RCC 7860 (cell line): Measurements from ENCODE around the gene SMIM38.
"Not testable (repeated sequence)": the region's sequence is repeated elsewhere in the genome, so short reads cannot be mapped to it uniquely, and the experiment has no call there.

Source experiments
- DNase-seq: peaks from one replicate; pipeline ENCODE4 v3.0.0-alpha.2; 2015; ENCODE audit warnings: low spot score
- FAIRE-seq: peaks from 2 replicates; lab custom pipeline; 2012; peaks lifted over from hg19 to GRCh38; lab: Jason Lieb, UNC

The SMIM38 gene

DNA sequence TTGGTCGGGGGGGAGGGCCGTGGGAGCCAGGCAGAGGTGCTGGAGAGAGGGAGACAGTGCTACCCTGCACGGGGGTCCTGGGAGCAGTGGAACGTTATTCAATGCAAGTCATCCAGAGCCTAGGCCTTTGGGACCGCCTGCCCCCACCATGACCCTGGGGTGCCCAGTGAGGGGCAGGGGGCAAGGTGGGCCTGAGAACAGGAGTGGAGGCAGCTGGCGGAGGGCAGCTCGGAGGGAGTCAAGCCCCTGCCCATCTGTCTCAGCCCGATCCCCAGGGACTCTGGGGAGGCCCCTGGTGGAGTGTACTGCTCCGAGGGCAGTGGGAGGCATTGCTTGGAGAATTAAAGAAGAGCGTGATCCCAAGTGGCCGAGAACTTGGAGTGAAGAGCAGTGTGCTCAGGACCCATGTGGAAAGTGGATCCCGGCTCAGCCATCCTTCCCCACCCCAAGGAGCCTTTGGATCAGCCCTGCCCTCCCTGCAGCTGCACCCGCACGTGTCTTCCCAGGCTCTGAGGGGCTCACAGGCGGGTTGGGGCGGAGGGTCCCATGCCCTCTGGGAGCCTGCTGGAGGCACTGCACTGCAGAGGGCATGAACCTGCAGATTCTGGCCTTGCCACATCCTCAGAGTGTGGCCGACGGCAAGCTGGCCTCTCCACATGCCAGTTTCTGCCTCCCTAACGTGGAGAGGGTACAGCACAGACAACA, 34.0 kb upstream of the SMIM38 start:
- FAIRE-seq: no peak
- DNase-seq: no peak

GRCh38 chr11:69122326-69122629, 33.5 kb upstream of the SMIM38 start:
- FAIRE-seq (no peak), DNase-seq (no peak)

GRCh38 chr11:69122630-69123431, 32.9 kb upstream of the SMIM38 start:
- DNase-seq (peak; percentile 96), FAIRE-seq (peak; percentile 84)

DNA sequence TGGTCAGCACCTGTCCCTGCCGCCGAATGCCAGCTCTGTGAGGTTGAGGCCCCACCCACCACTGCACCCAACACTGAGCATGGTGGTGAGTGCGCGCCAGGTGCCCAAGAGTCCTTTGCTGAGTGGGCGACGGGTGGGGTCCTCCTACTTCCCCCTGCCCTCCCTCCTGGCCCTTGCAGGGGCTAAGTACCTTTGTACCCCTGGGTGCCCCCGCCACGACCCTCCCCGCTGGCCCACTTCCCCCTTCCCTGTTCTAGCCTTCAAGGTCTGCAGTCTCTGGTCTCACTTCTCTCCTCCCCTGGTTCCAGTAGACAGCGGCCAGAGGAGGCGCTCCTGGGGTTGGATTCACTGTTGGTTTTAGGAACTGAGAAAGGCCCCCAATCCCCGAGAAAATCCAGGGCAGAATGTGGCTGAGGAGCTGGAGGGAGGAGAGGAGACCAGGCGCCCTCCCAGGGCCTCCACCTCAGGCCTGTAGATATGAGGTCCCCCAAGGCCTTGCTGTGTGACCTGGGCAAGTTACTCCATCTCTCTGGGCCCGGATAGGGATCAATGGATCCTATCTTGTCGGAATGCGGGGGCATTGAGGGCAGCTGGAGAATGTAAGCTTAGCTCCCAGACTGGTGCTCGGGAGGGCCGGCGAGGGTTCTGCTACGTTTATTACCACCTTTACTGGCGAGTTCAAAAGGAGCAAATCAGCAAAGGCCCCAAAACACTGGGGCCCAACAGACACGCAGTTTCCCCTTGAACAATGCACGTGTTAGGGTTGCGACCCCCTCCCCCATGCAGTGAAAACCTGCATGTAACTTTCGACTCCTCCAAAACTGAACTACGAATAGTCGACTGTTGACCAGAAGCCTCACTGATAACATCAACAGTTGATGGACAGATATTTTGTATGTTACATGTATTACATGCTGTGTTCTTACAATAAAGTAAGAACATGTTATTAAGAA, 31.9 kb upstream of the SMIM38 start:
- no peak for DNase-seq
- no peak for FAIRE-seq

DNA sequence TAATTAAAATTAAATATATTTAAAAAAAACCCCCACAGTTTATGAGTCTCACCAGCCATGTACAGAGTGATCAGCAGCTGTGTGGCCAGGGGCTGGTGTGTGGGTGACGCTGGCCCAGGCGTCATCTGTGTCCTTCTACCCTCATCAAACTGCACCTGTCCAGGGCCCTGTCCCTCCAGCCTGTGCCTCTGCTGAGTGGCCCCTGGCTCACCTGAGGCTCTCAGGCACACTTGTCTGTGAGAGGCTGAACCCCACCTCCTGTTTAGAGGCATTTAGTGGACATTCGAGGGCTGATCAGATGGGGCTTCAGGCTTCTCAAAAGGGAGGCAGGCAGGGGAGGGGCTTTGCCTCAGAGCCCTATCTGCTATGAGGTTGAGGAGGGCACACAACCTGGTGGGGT, 29.9 kb upstream of the SMIM38 start:
- FAIRE-seq: no peak

DNA sequence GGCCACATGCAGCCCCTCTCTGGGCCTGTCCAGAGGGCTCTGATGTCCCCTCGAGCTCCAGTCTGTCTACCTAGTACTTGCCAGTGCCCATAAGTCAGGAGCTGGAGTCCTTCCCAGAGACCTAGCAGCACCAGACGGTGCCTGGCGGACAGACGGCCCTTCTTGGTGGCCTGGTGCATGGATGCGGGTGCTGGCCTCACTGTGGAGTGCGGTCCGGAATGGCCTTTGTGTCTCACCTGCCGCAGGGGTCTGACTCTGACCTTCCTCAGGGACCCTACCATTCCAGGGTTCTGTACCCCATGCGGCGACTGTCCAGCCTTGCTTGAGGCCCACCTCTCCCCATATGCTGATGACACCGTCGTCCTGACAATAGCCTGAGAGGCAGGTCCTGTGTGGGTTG, 29.4 kb upstream of the SMIM38 start:
- FAIRE-seq: no peak
- no peak for DNase-seq

More for the DNA sequence above, 29.9 kb upstream of the SMIM38 start:
- DNase-seq: no peak

GRCh38 chr11:69127081-69127850, 28.5 kb upstream of the SMIM38 start:
- FAIRE-seq (no peak), DNase-seq (no peak)

GRCh38 chr11:69127884-69128283, 27.9 kb upstream of the SMIM38 start:
- DNase-seq (no peak), FAIRE-seq (no peak)

- FAIRE-seq (no peak), DNase-seq (no peak)
These were observed 26.7 kb upstream of the SMIM38 start for GRCh38 chr11:69129053-69129452.

DNA sequence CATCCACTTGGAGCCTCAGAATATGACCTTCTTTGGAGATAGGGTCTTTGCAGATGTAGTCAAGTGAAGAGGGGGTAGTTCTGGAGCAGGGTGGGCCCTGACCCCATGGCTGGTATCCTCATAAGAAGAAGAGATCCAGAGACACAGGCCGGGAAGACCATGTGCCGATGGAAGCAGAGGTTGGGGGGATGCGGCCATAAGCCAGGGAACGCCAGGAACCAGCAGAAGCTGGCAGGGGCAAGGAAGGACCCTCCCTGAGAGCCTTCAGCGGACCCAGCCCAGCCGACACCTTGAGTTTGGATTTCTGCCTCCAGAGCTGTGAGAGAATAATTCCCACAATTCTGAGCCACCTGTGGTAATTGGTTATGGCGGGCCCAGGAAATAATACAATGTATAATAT, 26.1 kb upstream of the SMIM38 start:
- FAIRE-seq: no peak

DNA sequence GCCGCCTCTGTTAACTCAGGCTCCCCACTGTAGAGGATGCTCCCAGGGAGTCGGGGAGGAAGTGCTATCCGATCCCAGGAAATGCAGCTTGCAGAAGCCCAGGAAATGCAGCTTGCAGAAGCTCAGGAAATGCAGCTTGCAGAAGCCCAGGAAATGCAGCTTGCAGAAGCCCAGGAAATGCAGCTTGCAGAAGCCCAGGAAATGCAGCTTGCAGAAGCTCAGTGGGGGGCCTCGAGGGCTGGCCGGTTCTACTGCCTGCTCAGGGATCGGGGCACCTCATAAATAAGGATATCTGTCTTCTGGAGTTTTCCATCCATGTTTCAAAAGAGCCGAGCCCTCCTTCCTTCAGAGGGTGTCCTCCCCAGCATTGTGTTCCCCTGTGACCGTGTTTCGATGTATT, 25.1 kb upstream of the SMIM38 start:
- DNase-seq (no peak), FAIRE-seq (no peak)

More for the DNA sequence above, 26.1 kb upstream of the SMIM38 start:
- DNase-seq: no peak

GRCh38 chr11:69131121-69131566, 24.6 kb upstream of the SMIM38 start:
- FAIRE-seq: no peak
- no peak for DNase-seq

- no peak for FAIRE-seq
- DNase-seq: peak; percentile 69
These were observed 24.0 kb upstream of the SMIM38 start for GRCh38 chr11:69131644-69132300.

- FAIRE-seq: no peak
These were observed 23.4 kb upstream of the SMIM38 start for GRCh38 chr11:69132301-69132670.

GRCh38 chr11:69133251-69133650, 22.5 kb upstream of the SMIM38 start:
- no peak for FAIRE-seq
- DNase-seq: no peak

More at GRCh38 chr11:69132301-69132670, 23.4 kb upstream of the SMIM38 start:
- no peak for DNase-seq

DNA sequence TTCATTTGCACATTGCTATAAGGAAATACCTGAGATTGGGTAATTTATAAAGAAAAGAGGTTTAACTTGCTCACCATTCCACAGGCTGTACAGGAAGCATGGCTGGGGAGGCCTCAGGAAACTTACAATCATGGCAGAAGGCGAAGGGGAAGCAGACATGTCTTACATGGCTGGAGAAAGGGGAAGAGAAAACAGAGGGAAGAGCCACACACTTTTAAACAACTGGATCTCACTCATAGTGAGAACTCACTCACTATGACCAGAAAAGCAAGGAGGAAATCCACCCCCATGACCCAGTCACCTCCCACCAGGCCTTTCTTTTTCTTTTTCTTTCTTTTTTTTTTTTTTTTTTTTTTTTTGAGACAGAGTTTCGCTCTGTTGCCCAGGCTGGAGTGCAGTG, 21.6 kb upstream of the SMIM38 start:
- FAIRE-seq, DNase-seq: not testable (repeated sequence)

- no peak for DNase-seq
- FAIRE-seq: no peak
These were observed 20.8 kb upstream of the SMIM38 start for GRCh38 chr11:69134957-69135356.

DNA sequence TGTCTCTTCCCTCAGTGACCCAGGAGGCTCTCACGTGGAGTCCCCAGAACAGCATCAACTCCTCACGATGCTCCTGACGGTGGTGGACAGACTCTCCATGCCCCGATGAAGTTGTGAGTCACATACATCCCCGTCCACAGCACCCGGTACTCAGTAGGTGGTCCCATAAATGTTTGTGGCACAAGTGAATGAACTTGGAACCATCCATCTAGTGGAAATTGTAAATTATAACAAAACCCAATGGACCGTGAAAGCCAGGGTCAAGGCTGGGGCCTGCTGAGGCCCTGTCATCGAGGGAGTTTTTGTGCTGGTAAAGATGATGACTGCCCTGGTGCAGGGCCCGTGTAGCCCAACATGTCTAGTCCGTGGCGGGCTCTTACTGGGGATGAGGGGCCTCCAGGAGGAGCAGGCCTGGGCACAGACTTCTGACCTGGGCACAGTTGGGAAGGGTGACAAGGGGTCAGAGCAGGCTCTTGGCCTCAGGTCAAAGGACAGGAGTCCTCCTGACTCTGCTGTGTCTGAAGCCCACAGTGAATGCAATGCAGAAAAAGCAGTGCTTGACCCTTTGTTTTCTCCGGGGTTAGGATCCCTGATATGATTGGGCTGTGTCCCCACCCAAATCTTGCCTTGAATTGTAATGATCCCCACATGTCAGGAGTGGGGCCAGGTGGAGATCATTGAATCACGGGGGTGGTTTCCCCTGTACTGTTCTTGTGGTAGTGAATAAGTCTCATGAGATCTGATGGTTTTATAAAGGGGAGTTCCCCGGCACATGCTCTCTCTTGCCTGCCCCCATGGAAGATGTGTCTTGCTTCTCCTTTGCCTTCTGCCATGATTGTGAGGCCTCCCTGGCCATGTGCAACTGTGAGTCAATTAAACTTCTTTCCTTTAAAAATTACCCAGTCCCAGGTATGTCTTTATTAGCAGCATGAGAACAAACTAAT, 20.0 kb upstream of the SMIM38 start:
- peak; percentile 91 for FAIRE-seq
- DNase-seq: peak; percentile 90

DNA sequence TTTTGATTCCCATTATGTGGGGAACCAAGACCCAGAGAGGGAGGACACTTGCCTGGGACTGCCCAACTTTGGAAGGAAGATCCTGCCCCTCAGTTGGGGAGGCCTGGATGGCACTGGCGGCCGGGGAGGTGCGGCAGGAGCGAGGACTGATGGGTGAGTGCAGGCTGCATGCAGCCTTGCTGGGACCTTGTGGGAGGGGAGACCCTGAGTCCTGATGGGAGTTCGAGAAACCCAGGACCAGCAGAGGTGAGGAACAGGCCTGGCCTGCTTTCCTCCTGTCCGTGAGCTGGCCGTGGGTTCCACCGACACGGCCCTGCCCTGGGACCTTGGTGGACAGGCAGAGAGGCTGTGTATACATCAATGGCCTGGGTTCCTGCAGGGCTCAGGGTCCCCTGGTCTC, 19.3 kb upstream of the SMIM38 start:
- FAIRE-seq (no peak), DNase-seq (no peak)
